Measurements from ENCODE around the gene DIPK2B. TPM values are rescaled to one million over a fixed set of nuclear protein-coding genes. Genes with fewer than 3 reads are reported as not detected.

DIPK2B gene
- total RNA-seq, 1 donor from 2014 or later = not detected

GRCh38 chrX:45154033-45154360, 46.7 kb downstream of the DIPK2B start:
- Mint-ChIP-seq H3K4me1 (no peaks in the 10 kb centered on the region), H3K27ac (no peak overlapping the region)
- H3K27me3 ChIP-seq = no peaks in the 10 kb centered on the region

More at GRCh38 chrX:45154033-45154360, 46.7 kb downstream of the DIPK2B start:
- no peaks in the 10 kb centered on the region for H3K79me2 ChIP-seq (ENCODE audit: low read depth)
- no peaks in the 10 kb centered on the region for H3K36me3 ChIP-seq
- no peak overlapping the region for H3K4me2 ChIP-seq
- no peak overlapping the region for H3K4me3 ChIP-seq
- Mint-ChIP-seq H3K27me3 (ENCODE audit: insufficient read depth, low read depth) (no peaks in the 10 kb centered on the region), H3K9me3 (peaks cover 5% of the 10 kb centered on the region), H3K36me3 (no peaks in the 10 kb centered on the region), H3K4me3 (no peak overlapping the region)
- TF ChIP-seq EZH2phosphoT487 (IDR thresholded peaks at IDR 0.05) = no peak
- TF ChIP-seq EZH2 (IDR thresholded peaks at IDR 0.05) = no peak
- TF ChIP-seq CTCF (IDR thresholded peaks at IDR 0.05) = no peak
- DNase-seq (ENCODE audit: low spot score) = no peak
- H3F3A ChIP-seq (ENCODE audit: low read depth) = no peaks in the 10 kb centered on the region
- H4K20me1 ChIP-seq (ENCODE audit: low read depth) = no peaks in the 10 kb centered on the region
- H3K9me3 ChIP-seq (ENCODE audit: low read depth) = peaks cover 3% of the 10 kb centered on the region
- no peak overlapping the region for H2AFZ ChIP-seq (replicated peaks)
- no peak overlapping the region for H3K9ac ChIP-seq
- H3K4me1 ChIP-seq = no peaks in the 10 kb centered on the region
- H3K27ac ChIP-seq = no peak overlapping the region

Data from neural progenitor cell (in vitro differentiated cells).